LHCN-M2 (cell line): Measurements from ENCODE around the gene RPL36. TPM values are rescaled to one million over a fixed set of nuclear protein-coding genes. Genes with fewer than 3 reads are reported as not detected.
"Not testable (repeated sequence)": the region's sequence is repeated elsewhere in the genome, so short reads cannot be mapped to it uniquely, and the experiment has no call there.

Experiments
- DNase-seq: peaks from one replicate; pipeline ENCODE4 v3.0.0-alpha.2; 2012; ENCODE audit warnings: low read depth
- total RNA-seq: library from RNA; depleted of rRNA; stranded (reverse); fragments of >200 nt; gene quantifications from 2 replicates; pipeline ENCODE4 v1.2.3, GENCODE V29; 2014

RPL36 gene
- total RNA-seq, 1 experiment from 2014 or later, result 795 TPM

- DNase-seq, result no peak
Observed at GRCh38 chr19:5673752-5674151, 16.3 kb upstream of the RPL36 start.

DNA sequence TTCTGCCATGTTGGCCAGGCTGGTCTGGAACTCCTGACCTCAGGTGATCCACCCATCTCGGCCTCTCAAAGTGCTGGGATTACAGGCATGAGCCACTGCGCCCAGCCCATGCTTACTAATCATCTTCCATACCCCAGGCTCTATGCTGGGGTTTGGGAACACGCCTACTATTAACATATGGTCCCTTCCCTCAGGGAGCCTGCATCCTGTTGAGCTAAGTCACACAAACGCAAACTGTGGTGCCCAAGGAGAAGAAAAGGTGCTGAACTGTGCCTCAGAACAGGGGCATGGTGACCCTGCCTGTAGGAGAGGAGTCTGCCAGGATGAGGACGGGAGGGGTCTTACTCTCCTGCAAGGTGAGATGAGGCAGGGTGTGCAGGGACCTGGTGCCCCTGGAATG is 15.4 kb upstream of the RPL36 start:
- DNase-seq, result no peak

DNA sequence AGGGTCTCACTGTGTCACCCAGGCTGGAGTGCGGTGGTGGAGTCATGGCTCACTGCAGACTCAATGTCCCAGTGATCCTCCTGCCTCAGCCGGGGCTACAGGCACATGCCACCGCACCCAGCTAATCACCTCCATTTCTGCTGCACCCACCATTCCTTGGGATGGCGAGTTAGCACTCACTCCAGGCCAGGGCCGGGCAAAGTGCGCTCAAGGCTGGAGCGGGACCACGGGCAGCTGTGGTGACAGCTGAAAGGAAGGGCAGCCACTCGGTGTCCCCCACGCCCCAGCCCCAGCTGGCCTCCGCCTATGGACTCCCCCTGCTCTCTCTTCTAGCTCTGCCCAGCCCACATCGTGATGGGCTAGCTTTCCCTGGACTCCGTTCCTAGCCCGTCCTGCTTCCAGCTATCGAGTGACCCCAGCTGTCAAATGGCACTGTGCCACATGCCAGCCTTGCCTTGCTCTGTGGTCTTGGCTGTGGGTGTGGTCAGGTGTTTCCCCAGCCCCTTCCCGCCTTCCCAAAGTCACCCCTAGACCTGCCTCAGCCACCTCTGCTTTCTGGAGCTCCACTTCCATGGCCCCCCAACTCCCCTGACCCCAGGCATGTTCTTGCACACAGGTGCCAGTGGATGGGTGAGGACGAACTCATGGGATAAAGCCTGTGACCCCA is 13.9 kb upstream of the RPL36 start:
- peak; percentile 81 for DNase-seq

DNA sequence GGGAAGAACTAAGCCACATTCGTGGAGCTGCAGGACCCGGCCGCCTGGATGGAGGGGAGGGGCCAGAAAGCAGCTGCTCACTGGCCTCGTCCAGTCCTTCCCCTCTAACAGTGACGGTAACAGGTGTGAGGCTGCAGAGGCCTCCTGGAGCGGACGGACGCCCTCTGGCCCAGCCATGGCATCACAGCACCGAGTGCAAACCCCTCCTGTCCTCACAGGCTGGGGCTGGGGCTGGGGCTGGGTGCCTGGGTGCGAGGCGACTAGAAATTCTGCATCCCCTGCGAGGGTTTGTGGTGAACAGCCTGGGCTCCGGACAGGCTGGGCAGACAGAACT is 13.4 kb upstream of the RPL36 start:
- peak; percentile 85 for DNase-seq

GRCh38 chr19:5677136-5677535 is 13.0 kb upstream of the RPL36 start:
- no peak for DNase-seq

DNA sequence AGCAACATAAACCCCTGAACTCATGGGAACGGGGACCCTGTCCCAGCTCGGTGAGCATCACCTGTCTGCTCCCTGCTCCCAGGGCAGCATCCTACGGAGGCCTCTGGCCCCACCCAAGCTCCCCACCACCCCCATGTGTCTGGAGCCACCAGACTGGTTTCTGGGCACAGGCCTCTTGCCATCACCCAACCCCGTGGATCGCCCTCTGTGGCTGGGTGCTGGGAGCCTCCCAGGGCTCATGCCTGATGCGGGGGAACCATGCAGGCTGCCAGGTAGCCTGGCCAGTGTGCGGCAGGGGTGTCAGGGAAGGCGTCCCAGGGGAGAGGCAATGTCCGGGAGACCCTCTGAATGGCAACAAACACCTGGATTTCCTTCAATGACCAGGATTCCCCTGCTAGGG is 12.5 kb upstream of the RPL36 start:
- no peak for DNase-seq

DNA sequence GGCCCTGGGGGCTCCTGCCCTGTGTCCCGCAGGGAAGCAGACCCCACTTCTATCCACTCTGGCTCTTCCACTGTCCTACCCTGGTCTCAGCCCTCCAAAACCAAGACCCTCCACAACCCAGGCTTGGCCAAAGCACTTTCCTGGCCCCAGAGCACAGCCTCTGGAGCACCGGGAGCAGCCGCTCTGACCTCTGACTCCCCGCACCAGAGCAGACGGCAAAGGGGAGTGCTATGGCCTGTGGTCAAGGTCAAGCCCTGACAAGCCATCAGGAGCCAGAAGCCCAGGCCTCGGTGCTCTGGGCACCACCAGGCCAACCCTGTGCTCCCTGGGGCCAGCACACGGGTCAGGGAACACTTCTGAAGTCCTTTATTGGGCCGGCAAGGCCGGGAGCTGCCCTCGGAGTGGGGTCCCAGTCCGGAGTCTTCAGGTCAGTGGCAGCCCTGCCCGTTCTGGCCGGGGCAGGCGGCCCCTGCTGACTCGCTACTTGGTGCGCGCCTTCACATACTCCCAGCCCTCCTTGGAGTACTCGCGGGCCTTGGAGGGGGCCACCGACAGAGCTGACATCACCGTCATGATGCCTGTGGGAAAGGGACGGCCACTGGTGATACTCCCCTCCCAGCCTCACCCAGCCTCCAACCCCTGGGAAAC is 11.9 kb upstream of the RPL36 start:
- no peak for DNase-seq

- DNase-seq, result no peak
Observed at GRCh38 chr19:5679289-5680083, 10.6 kb upstream of the RPL36 start.

DNA sequence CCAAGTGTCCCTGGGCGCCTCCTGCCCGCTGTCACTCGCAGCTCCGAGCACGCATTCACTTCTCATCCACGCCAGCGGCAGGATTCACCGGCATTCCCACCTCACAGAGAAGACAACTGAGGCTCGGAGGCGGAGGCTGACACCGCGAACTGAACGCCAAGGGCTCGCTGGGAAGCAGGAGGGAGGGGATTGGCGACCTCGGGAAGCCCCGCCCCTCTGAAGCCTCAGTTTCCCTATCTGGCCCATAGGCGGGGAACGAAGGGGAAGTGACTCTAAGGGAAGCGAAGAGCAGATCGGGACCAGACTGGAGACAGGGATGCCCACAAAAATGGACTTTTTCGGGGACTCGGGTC is 10.0 kb upstream of the RPL36 start:
- DNase-seq, result no peak

- DNase-seq, result peak; percentile 99
Observed at GRCh38 chr19:5680437-5681368, 9.4 kb upstream of the RPL36 start, which contains the start of the genes HSD11B1L and MICOS13. Gene HSD11B1L, plus strand, starts transcription at chr19:5681027. Its CDS starts 3,806 bp downstream, at chr19:5684833. Gene MICOS13, minus strand, starts transcription at chr19:5680516. Its CDS starts 30 bp downstream, at chr19:5680486.

DNA sequence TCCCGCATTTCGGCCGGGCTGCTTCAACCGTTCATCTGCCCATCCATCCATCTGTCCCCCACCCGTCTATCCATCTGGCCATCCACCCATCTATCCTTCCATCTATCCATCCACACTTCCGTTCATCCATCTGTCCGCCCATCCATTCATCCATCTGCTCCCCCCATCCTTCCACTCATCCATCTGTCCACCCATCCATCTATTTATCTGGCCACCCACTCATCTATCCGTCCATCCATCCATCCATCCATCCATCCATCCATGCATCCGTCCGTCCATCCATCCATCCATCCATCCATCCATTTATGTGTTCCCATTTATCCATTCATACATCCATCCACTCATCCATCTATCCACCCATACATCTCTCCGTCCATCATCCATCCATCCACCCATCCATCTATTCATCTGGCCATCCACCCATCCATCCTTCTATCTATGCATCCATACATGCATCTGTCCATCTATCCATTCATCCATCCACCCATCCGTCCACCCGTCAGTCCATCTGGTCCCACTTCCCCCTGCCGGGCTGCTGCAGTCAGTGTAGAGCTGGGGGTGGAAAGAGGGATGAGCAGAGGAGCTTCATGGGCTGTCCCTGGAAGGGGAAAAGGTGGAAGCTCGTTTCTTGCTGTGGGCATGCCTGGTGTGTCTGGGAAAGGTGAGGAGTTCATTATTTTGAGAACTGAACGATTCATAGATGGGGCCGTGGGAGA is 8.5 kb upstream of the RPL36 start:
- DNase-seq, result no peak

DNA sequence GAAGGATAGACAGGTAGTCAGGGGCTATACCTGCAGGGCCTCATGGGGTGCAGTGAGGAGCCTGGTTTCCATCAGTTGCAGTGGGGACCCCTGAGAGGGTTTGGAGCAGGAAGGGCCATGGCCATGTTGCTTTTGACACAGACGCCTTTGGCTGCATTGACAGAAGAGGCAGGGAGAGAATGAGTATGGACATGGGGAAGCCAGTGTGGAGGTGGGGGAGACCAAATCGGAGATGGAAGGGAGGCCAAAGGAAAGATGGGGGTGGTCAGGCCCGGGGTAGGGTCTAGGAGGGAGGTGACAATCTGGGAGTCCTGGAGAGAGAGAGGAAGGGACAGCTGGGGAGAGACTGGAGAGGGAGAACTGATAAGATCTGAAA is 8.0 kb upstream of the RPL36 start:
- DNase-seq, result no peak

- no peak for DNase-seq
Observed at GRCh38 chr19:5683177-5683886, 6.8 kb upstream of the RPL36 start.

GRCh38 chr19:5684694-5685430 is 5.2 kb upstream of the RPL36 start:
- no peak for DNase-seq

- no peak for DNase-seq
Observed at GRCh38 chr19:5686326-5686646, 3.8 kb upstream of the RPL36 start.

DNA sequence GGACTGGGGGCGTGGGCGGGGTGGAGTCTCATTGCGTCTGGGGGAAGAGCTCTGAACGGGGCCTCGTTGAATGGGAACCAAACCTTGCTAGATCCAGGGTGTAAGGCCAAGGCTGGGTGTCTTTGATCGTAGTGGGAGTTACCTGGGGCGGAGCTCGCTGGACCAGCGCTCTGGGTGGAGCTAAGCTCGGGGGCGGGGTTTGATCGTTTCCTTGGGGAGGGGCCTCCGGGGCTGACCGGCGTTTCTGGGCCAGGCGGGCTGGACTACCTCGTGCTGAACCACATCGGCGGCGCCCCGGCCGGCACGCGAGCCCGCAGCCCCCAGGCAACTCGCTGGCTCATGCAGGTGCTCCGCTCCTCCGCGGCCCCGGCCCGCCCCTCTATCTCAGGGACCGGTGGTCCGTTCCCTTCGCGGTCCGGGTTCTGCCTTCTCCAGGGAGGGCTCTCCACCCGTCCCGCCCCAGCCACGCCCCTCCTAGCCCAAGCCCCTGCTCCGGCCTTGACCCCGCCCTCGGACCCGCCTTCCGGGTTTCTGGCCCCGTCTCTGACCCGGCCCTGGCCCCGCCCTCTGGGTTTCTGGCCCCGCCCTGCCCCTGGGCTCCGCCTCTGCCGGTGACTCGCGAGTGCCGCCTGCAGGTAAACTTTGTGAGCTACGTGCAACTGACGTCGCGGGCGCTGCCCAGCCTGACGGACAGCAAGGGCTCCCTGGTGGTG is 3.3 kb upstream of the RPL36 start:
- DNase-seq, result peak; percentile 84

DNA sequence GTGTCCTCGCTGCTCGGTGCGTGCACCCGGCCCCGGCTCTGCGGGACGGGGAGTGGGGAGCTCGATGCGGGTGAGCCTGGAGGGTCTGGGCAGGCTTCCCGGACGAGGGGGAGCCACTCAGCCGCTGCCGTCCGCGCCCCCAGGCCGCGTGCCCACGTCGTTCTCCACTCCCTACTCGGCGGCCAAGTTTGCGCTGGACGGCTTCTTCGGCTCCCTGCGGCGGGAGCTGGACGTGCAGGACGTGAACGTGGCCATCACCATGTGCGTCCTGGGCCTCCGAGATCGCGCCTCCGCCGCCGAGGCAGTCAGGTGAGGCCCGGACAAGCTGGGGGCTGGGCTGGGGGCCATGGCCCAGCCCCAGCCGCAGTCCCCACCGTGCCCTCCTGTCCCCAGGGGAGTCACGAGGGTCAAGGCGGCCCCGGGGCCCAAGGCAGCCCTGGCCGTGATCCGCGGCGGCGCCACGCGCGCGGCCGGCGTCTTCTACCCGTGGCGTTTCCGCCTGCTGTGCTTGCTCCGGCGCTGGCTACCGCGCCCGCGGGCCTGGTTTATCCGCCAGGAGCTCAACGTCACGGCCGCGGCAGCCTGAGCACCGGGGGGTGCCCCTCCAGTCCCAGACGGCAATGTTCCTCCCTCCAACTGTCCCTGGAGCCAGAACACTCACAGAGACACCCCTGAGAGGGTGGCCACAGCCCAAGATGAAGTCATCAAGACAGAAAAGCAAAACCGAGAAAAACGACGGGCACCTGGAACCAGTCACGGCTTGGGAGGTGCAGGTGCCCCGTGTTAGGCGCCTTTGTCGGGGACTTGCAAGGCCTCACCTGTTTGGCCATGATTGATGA is 2.5 kb upstream of the RPL36 start:
- DNase-seq, result no peak

GRCh38 chr19:5688262-5688881 is 1.7 kb upstream of the RPL36 start:
- DNase-seq, result not testable (repeated sequence)
